OCI-LY1 (cell line): ENCODE results near the gene CISD1.

Experiments used
- H2AFZ ChIP-seq: fragments of 200-600 bp; sonication (generic), shearing (Covaris generic); 2 replicates; pipeline ENCODE4 v1.6.0; 2014; ENCODE audit warnings: antibody characterized with exemption, mild to moderate bottlenecking, low read length
- H3F3A ChIP-seq: fragments of 200-600 bp; sonication (generic), shearing (Covaris generic); 2 replicates; pipeline ENCODE4 v1.6.0; 2014; ENCODE audit warnings: mild to moderate bottlenecking, antibody characterized with exemption, low read length, moderate library complexity; ENCODE audit not compliant: insufficient read depth
- H3K27ac ChIP-seq: fragments of 200-600 bp; sonication (generic); 2 replicates; pipeline ENCODE4 v1.5.1; 2014; ENCODE audit warnings: low read length, mixed run types, mild to moderate bottlenecking, low read depth; ENCODE audit not compliant: poor library complexity, severe bottlenecking
- H3K27me3 ChIP-seq: fragments of 200-600 bp; sonication (generic); 2 replicates; pipeline ENCODE4 v1.6.0; 2014; ENCODE audit warnings: antibody characterized with exemption, mild to moderate bottlenecking, low read length, moderate library complexity; ENCODE audit not compliant: insufficient read depth
- H3K36me3 ChIP-seq: fragments of 200-600 bp; sonication (generic); 2 replicates; pipeline ENCODE4 v1.6.1; 2014; ENCODE audit warnings: mild to moderate bottlenecking, antibody characterized with exemption, low read length, moderate library complexity, mixed read lengths; ENCODE audit not compliant: insufficient read depth
- H3K4me1 ChIP-seq: fragments of 200-600 bp; sonication (generic); 2 replicates; pipeline ENCODE4 v1.5.1; 2014; ENCODE audit warnings: mild to moderate bottlenecking, low read length, moderate library complexity; ENCODE audit not compliant: insufficient read depth, severe bottlenecking
- H3K4me2 ChIP-seq: fragments of 200-600 bp; sonication (generic), shearing (Covaris generic); 2 replicates; pipeline ENCODE4 v1.6.1; 2014; ENCODE audit warnings: low read length
- H3K4me3 ChIP-seq: fragments of 200-600 bp; sonication (generic); 2 replicates; pipeline ENCODE4 v1.5.1; 2014; ENCODE audit warnings: low read length, low read depth, mild to moderate bottlenecking, mixed read lengths; ENCODE audit not compliant: poor library complexity, severe bottlenecking
- H3K79me2 ChIP-seq: fragments of 200-600 bp; shearing (Covaris generic); 2 replicates; pipeline ENCODE4 v1.6.1; 2016; ENCODE audit warnings: mixed run types, low read length, mixed read lengths; ENCODE audit not compliant: insufficient read depth
- H3K9ac ChIP-seq: fragments of 200-600 bp; sonication (generic), shearing (Covaris generic); 2 replicates; pipeline ENCODE4 v1.6.1; 2014; ENCODE audit warnings: mild to moderate bottlenecking, low read length, mixed read lengths
- H3K9me2 ChIP-seq: fragments of 200-600 bp; sonication (generic), shearing (Covaris generic); 2 replicates; pipeline ENCODE4 v1.6.1; 2014; ENCODE audit warnings: low read depth, mild to moderate bottlenecking, low read length, mixed read lengths
- H3K9me3 ChIP-seq: fragments of 200-600 bp; shearing (Covaris generic); 2 replicates; pipeline ENCODE4 v1.6.1; 2014; ENCODE audit warnings: low read length, mixed read lengths
- H4K20me1 ChIP-seq: fragments of 200-600 bp; sonication (generic), shearing (Covaris generic); 2 replicates; pipeline ENCODE4 v1.6.0; 2016; ENCODE audit warnings: mild to moderate bottlenecking, low read length; ENCODE audit not compliant: insufficient read depth
- CTCF ChIP-seq: fragments of 200-600 bp; sonication (generic), shearing (Covaris generic); IDR thresholded peaks from 2 replicates; pipeline ENCODE4 v1.5.1; 2017; ENCODE audit warnings: mild to moderate bottlenecking, antibody characterized with exemption, low read length, moderate library complexity, mixed read lengths
- EZH2 ChIP-seq: fragments of 200-600 bp; sonication (generic), shearing (Covaris generic); IDR thresholded peaks from 2 replicates; pipeline ENCODE4 v1.8.0; 2017; ENCODE audit warnings: borderline replicate concordance, mixed run types, mild to moderate bottlenecking, antibody characterized with exemption, low read length, moderate library complexity, mixed read lengths

The CISD1 gene

GRCh38 chr10:58302254-58302653 lies 33.3 kb downstream of the CISD1 start:
- H2AFZ ChIP-seq = no peak overlapping the region
- no peaks in the 10 kb centered on the region for H3K27me3 ChIP-seq
- no peaks in the 10 kb centered on the region for H4K20me1 ChIP-seq
- H3K9me2 ChIP-seq = no peaks in the 10 kb centered on the region
- TF ChIP-seq EZH2 (no peak), CTCF (no peak)
- no peak overlapping the region for H3K27ac ChIP-seq
- no peak overlapping the region for H3K4me3 ChIP-seq
- H3K4me1 ChIP-seq = no peaks in the 10 kb centered on the region
- no peaks in the 10 kb centered on the region for H3K36me3 ChIP-seq
- no peaks in the 10 kb centered on the region for H3K79me2 ChIP-seq
- no peak overlapping the region for H3K9ac ChIP-seq
- H3F3A ChIP-seq = no peaks in the 10 kb centered on the region
- H3K4me2 ChIP-seq = no peak overlapping the region
- no peaks in the 10 kb centered on the region for H3K9me3 ChIP-seq

GRCh38 chr10:58304099-58304633 lies 35.2 kb downstream of the CISD1 start:
- Histone ChIP-seq H2AFZ (no peak overlapping the region), H3K9me2 (no peaks in the 10 kb centered on the region), H3K27ac (no peak overlapping the region), H3K36me3 (no peaks in the 10 kb centered on the region), H4K20me1 (no peaks in the 10 kb centered on the region), H3K4me1 (no peaks in the 10 kb centered on the region), H3F3A (no peaks in the 10 kb centered on the region), H3K4me3 (no peak overlapping the region), H3K27me3 (no peaks in the 10 kb centered on the region), H3K9ac (no peak overlapping the region), H3K9me3 (no peaks in the 10 kb centered on the region), H3K79me2 (no peaks in the 10 kb centered on the region), H3K4me2 (no peak overlapping the region)
- TF ChIP-seq CTCF (no peak), EZH2 (no peak)

- Histone ChIP-seq H2AFZ (no peak overlapping the region), H3K9me3 (no peaks in the 10 kb centered on the region), H4K20me1 (no peaks in the 10 kb centered on the region), H3K4me1 (no peaks in the 10 kb centered on the region), H3K4me2 (no peak overlapping the region), H3K27ac (no peak overlapping the region), H3F3A (no peaks in the 10 kb centered on the region), H3K79me2 (no peaks in the 10 kb centered on the region), H3K9me2 (no peaks in the 10 kb centered on the region), H3K9ac (no peak overlapping the region), H3K4me3 (no peak overlapping the region), H3K36me3 (no peaks in the 10 kb centered on the region), H3K27me3 (no peaks in the 10 kb centered on the region)
- TF ChIP-seq EZH2 (no peak), CTCF (no peak)
Observed at GRCh38 chr10:58305821-58306220, 36.9 kb downstream of the CISD1 start.
